Type B pancreatic cell (in vitro differentiated cells): ENCODE measurements around the gene ELL2. TPM values are rescaled to one million over a fixed set of nuclear protein-coding genes. Genes with fewer than 3 reads are reported as not detected.

Source experiments
- DNase-seq: peaks from one replicate; pipeline ENCODE4 v3.0.0; 2021; ENCODE audit warnings: mixed read lengths; ENCODE audit not compliant: unreplicated experiment; ENCODE audit errors: extremely low spot score
- H3K27ac Mint-ChIP-seq: 2 replicates; pipeline ENCODE4 v1.8.0; 2021; ENCODE audit warnings: mild to moderate bottlenecking, mixed read lengths
- H3K27me3 Mint-ChIP-seq: 2 replicates; pipeline ENCODE4 v1.8.0; 2021; ENCODE audit warnings: mixed read lengths
- H3K36me3 Mint-ChIP-seq: 2 replicates; pipeline ENCODE4 v1.8.0; 2021; ENCODE audit warnings: mixed read lengths
- H3K4me1 Mint-ChIP-seq: one replicate; pipeline ENCODE4 v1.8.0; 2021; ENCODE audit warnings: mixed read lengths; ENCODE audit not compliant: unreplicated experiment
- H3K4me3 Mint-ChIP-seq: 2 replicates; pipeline ENCODE4 v1.8.0; 2021; ENCODE audit warnings: mild to moderate bottlenecking, mixed read lengths
- H3K9me3 Mint-ChIP-seq: 2 replicates; pipeline ENCODE4 v1.8.0; 2021; ENCODE audit warnings: mixed read lengths
- CTCF ChIP-seq: fragments of 200-600 bp; sonication (generic); conservative IDR thresholded peaks from 2 replicates; pipeline ENCODE4 v1.5.0; 2021; ENCODE audit warnings: antibody characterized with exemption, mild to moderate bottlenecking
- long read RNA-seq: library from polyadenylated mRNA; unstranded; transcript quantifications from one replicate; pipeline ENCODE4 v2.0.0, GENCODE V29; 2020
- total RNA-seq: library from RNA; stranded (reverse); gene quantifications from 2 replicates; pipeline ENCODE4 v1.2.1, GENCODE V29; 2021; ENCODE audit warnings: low replicate concordance

The ELL2 gene
- total RNA-seq: 33.9 and 55.3 TPM in 2 replicates
- long read RNA-seq, partial matches to known transcripts: 13 of 20 reads
- long read RNA-seq, other reads (novel, unspliced or antisense): 7 of 20 reads

- H3K27ac Mint-ChIP-seq: peak within 1 kb of the TSS; percentile 100
- H3K27me3 Mint-ChIP-seq: peaks cover 26% of the 10 kb centered on the region
- TF ChIP-seq CTCF: no peak
- H3K4me1 Mint-ChIP-seq: peaks cover 27% of the 10 kb centered on the region
- no peaks in the 10 kb centered on the region for H3K9me3 Mint-ChIP-seq
- H3K36me3 Mint-ChIP-seq: peaks cover 5% of the 10 kb centered on the region
- peak; percentile 91 for DNase-seq
- peak within 1 kb of the TSS; percentile 98 for H3K4me3 Mint-ChIP-seq
Measured at GRCh38 chr5:95961617-95962474, at the start of gene ELL2. Gene ELL2 (minus strand): TSS chr5:95961851. CDS start chr5:95961721, 130 bp downstream.

- TF ChIP-seq CTCF: no peak
- H3K27me3 Mint-ChIP-seq: no peaks in the 10 kb centered on the region
- no peak for DNase-seq
- no peaks in the 10 kb centered on the region for H3K9me3 Mint-ChIP-seq
- no peak overlapping the region for H3K4me3 Mint-ChIP-seq
- H3K36me3 Mint-ChIP-seq: no peaks in the 10 kb centered on the region
- no peaks in the 10 kb centered on the region for H3K4me1 Mint-ChIP-seq
- no peak overlapping the region for H3K27ac Mint-ChIP-seq
Measured at GRCh38 chr5:96008987-96009647, 47.5 kb upstream of the ELL2 start.

GRCh38 chr5:96008487-96008886 is 46.8 kb upstream of the ELL2 start:
- Mint-ChIP-seq H3K27ac (no peak overlapping the region), H3K4me3 (no peak overlapping the region), H3K27me3 (no peaks in the 10 kb centered on the region), H3K9me3 (no peaks in the 10 kb centered on the region), H3K36me3 (no peaks in the 10 kb centered on the region), H3K4me1 (no peaks in the 10 kb centered on the region)
- no peak for TF ChIP-seq CTCF
- no peak for DNase-seq

- no peak for DNase-seq
- H3K36me3 Mint-ChIP-seq: no peaks in the 10 kb centered on the region
- no peaks in the 10 kb centered on the region for H3K9me3 Mint-ChIP-seq
- no peak overlapping the region for H3K4me3 Mint-ChIP-seq
- no peaks in the 10 kb centered on the region for H3K4me1 Mint-ChIP-seq
- TF ChIP-seq CTCF: no peak
- no peak overlapping the region for H3K27ac Mint-ChIP-seq
- H3K27me3 Mint-ChIP-seq: no peaks in the 10 kb centered on the region
Measured at GRCh38 chr5:96007051-96007450, 45.4 kb upstream of the ELL2 start.

- Mint-ChIP-seq H3K27me3 (no peaks in the 10 kb centered on the region), H3K9me3 (no peaks in the 10 kb centered on the region), H3K4me3 (no peak overlapping the region), H3K27ac (no peak overlapping the region), H3K36me3 (no peaks in the 10 kb centered on the region), H3K4me1 (no peaks in the 10 kb centered on the region)
- no peak for TF ChIP-seq CTCF
- DNase-seq: no peak
Measured at GRCh38 chr5:96006291-96006690, 44.6 kb upstream of the ELL2 start.
